Measurements from ENCODE around the gene SF3B3.

Gene SF3B3

DNA sequence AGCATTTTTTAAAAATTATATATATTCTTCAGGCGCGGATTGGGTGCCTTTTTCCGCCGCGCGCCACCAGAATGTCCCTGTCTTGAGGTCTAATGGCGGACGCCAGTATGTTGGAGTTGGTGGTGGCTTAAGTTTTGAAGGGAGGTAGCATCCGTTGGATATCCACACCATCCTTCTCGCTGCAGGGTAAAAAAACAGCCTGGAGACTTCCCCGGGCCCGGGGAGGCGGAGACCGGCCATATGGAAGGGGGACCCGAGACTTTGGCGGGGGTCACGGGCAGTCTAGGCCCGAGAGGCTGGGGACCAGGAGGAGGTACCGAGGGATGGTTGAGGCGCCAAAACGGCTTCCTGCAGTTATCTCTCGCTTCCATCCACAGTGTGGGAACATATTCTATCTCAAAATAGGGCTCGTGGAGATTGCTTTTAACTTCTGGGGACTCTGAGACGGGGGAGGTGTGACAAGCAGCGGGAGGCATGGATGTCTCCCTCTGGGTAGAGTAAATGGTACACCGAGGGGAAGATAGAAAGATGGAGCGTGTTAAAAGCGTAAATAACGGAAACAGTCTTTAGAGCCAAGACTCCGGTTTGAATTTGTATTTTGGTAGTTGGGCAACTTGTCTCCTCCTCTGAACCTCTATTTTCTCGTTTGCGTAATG, at the start of gene SF3B3:
Gene SF3B3 (plus strand): TSS at position 74 of the 656 bp plus-strand sequence. CDS start 2,841 bp downstream, outside the sequence.
- peak; percentile 55 to 77 for DNase-seq

DNA sequence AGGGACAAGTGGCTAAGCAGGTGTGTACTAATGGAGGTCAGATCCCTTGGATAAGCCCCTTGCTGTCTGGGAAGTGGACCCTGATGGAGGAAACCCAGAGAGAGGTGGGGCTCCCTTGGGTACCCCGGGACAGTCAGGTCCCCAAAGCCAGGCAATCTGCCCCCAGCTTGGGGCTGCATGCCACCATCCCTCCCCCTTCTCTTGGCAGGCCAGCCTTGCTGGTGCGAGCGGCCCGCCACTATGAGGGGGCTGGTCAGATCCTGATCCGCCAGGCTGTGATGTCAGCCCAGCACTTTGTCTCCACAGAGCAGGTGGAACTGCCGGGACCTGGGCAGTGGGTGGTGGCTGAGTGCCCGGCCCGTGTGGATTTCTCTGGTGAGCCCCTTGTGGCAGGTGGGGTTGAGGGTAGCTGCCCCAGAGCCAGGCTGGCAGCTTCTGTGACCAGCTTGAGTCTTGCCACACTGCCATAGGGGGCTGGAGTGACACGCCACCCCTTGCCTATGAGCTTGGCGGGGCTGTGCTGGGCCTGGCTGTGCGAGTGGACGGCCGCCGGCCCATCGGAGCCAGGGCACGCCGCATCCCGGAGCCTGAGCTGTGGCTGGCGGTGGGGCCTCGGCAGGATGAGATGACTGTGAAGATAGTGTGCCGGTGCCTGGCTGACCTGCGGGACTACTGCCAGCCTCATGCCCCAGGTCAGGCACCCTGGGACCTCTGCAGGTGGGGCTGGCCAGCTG, 49.1 kb upstream of the SF3B3 start:
- DNase-seq = no peak

DNA sequence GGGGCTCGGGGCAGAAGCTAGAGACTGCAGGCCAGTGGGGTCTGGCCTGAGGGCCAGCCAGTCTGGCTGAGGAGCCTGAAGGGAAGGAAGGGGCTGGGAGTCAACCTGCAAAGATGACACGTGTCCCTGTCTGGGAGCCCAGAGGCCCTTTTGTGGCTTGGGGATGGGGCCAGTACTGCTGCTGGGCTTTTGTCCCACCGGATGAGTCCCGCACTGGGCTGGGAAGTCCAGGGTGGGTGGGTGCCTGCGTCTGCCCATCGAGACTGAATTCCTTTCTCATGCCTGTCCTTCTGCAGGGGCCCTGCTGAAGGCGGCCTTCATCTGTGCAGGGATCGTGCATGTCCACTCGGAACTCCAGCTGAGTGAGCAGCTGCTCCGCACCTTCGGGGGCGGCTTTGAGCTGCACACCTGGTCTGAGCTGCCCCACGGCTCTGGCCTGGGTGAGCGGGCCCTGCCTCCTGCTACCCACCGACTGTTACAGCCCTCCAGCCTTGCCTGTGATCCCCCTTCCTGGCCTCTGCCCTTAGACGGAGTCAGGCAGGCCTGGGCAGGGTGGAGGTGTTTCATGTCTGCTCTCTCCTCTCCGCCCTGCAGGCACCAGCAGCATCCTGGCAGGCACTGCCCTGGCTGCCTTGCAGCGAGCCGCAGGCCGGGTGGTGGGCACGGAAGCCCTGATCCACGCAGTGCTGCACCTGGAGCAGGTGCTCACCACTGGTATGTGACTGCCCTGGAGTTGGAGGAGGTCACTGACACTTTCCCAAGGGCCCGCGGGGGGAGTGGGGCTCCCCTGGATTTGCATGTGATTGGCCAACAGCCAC, 48.4 kb upstream of the SF3B3 start:
- DNase-seq = no peak

DNA sequence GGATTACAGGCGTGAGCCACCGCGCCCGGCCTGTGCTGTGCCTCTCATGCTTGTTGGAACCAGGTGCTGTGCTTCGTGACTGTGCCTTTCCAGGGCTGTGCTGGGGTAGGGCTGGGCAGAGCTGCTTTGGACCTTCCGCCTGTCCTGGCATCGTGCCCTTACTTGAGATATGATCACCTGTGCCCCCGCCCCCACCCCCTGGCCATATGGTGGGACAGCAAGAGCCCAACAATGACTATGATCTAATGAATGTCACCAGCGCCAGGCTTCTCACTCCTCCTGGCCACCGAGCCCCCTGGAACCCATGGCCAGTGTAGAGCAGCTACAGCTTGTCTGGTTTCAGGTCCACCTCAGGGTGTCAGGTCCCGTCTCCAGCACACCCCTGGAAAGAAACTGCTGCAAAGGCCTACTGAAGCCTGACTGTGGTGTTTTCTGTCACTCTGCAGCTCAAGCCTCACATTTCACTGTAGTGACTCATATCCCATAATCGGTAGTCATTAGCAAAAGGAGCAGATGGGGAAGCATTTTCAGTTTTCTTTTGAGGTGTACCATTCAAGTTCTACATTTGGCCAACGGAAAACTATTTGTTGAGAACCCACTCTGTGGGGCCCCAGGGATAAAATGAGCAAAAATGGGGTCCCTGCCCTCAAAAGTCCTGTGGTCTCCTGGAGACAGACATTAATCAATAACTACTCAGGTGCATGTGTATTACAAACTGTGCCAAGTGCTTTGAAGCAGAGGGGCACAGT, 47.2 kb upstream of the SF3B3 start:
- DNase-seq = no peak

DNA sequence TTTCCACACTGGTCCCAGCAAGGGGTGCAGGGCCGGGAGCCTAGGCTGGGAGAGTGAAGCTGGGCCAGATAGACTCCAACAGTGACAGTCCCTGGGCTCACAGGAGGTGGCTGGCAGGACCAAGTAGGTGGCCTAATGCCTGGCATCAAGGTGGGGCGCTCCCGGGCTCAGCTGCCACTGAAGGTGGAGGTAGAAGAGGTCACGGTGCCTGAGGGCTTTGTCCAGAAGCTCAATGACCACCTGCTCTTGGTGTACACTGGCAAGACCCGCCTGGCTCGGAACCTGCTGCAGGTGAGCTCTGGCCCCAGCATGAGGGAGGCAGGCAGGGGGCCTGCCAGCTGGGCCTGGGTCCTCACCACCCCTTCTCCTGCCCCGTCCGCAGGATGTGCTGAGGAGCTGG, 45.4 kb upstream of the SF3B3 start:
- no peak for DNase-seq

DNA sequence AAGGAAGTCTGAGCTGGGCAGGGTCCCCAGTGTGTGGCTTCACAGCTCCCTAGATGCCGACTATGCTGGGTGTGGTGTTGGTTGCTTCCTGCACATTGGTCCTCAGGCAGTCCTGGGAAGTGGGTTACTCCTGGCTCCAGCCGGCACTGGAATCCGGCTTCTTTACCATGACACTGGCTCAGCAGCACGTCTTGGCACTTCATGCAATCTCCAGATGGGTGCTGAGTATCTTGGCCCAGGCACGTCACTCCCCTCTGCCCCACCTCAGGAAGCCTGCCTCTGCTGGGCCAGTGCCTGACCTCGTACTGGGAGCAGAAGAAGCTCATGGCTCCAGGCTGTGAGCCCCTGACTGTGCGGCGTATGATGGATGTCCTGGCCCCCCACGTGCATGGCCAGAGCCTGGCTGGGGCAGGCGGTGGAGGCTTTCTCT, 44.7 kb upstream of the SF3B3 start:
- DNase-seq = no peak

DNA sequence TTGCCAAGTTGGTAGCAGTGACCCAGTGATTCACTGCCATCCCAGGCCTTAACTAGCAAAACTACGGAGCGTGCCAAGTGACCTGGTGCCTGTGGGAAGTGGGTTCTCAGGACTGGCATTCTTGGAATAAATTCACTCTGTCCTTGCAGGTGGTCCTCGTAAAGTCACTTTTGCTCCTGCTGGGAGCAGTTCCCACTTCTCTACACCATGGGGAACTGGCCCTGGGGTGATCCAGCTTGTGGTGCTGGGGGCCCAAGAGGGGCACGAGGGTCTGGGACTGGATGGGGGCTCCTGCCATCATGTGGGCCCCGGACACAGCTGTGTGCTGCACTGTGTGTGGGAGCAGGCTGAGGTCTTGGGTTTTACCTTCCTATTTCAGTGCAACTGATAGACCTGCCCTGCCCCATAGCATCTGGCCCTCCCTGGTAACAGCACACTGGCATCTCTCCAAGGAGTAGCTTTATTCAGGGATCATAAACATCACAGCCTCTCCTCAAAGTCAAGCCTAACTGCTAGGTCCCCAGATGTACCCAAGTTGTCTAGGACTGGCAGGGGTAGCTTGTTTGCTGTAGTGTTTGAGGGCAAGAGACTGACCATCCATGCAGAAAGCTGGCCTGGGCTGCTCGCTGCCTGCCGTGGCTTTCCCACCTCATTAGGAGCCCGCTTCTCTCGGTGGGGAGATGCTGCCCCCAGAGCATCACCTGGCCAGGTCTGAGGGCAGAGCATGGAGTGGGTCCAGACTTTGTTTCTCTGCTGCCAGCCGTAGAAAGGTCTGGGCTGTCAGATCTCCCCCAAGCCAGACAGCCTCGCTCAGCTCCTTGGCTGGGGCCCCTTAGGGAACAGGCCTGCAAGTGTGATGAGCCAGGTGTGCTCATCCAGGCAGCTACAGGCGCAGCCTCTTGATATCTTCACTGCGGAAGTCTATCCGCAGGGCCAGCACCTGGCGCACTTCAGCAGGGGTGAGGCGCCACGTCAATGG, 43.2 kb upstream of the SF3B3 start:
- no peak for DNase-seq

DNA sequence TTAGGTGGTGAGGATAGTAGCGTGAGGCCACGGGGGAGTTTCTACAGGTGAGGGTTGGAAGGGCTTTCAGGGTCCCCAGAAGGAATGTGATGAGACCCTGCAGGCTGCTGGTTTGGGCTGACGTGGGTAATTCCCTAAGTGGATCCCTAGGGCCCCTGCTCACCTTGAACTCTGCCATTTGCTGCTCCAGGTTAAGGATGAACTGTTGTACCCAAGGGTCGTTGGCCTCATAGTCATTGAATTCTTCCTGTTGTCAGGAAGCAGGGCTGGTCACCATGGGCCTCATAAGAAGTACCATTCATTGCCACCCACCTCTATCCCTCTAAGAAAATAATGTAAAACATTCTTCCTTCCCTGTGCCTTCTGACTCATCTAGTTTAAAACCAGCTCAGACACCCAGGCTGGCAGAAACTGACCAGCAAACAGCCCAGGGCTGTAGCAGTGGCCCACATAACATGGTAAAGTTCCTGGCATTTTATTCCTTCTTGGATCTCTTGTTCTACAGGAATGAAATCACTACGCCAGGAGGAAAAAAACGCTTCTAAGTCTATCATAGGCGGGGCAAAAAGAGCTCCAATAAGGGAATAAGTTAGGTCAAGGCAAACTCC, 41.6 kb upstream of the SF3B3 start:
- DNase-seq = no peak

DNA sequence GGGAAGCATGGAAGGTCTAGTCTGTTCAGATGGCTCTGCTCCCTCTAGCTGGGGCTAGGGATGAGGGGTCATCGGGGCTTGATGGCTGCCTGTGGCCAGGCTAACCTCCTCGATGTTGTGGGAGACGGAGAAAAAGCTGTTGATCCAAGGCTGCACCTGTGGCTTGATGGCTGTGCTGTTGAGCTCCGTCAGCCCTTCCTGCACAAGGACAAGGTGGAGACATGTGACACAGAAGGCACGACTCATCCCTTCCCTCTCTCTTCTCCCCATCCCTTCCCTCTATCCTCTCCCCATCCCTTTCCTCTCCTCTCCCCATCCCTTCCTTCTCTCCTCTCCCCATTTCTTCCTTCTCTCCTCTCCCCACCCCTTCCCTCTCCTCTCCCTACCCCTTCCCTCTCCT, 41.0 kb upstream of the SF3B3 start:
- DNase-seq = no peak

DNA sequence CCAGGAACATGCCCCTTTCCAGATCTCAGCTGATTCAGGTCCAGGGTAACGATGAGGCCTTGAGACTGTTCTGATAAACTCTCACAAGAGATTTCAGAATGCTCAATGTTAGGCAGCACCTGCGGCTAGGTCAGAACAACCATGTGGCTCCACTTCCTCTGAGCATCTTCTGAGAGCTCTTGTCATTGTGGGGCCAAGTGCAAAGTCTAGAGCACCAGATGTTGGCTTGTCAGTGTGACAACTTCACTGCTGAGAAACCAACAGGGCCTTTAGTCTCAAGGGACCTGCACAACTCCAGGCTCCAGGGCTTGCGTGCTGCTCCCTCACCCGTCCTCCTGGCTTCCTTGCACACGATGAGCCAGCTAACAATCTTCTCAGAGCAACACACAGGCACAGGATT, 40.2 kb upstream of the SF3B3 start:
- DNase-seq = no peak

DNA sequence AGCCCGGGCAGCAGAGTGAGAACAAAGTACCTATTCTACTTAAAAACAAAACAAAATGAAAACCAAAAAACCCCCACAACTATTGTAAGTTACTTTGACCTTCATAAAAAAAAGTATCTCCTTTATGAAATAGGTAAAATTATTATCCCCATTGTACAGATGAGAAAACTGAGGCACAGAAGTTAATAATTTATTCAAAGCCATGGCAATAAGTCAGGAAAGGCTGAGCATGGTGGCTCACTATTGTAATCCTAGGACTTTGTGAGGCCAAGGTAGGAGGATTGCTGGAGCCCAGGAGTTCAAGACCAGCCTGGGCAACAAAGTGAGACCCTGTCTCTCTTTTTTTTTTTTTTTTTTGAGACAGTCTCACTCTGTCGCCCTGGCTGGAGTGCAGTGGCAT, 38.7 kb upstream of the SF3B3 start:
- DNase-seq = no peak

DNA sequence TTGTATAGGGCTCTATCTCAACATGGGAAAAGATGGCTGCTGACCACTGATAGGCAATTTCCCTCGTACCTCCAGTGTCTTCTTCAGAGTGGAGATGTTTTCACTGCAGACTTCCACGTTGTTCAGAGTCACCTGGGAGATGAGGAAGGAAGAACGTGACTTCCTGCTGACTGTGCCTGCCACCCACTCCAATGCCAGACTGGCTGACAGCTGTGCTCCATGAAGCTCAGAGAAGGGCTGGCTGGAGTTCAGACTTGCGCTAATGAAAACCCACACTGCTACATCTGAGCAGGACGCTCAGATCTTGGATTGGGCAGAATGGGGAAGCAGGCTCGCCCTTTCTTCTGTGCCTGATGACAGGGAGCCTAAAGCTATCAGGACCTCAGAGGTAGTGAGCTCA, 33.4 kb upstream of the SF3B3 start:
- no peak for DNase-seq

DNA sequence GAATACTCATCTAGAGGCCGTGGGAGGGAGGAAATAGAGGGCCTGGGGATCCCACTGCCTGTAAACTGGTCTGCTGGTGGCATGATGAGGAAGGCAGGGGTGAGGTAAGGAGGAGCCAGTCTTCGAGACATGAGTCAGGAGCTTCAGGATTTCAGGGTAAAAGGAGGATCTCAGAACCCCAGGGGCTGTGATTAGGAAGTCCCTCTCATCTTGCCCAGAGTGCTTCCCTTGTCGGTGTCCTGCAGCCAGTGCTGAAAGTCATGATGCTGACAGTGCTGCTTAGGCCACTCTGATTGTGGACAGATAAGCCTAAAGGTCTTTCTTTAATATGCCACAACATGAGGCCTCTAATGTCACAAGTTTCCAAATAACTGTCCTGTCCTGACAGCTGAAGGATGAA, 29.8 kb upstream of the SF3B3 start:
- DNase-seq = no peak

DNA sequence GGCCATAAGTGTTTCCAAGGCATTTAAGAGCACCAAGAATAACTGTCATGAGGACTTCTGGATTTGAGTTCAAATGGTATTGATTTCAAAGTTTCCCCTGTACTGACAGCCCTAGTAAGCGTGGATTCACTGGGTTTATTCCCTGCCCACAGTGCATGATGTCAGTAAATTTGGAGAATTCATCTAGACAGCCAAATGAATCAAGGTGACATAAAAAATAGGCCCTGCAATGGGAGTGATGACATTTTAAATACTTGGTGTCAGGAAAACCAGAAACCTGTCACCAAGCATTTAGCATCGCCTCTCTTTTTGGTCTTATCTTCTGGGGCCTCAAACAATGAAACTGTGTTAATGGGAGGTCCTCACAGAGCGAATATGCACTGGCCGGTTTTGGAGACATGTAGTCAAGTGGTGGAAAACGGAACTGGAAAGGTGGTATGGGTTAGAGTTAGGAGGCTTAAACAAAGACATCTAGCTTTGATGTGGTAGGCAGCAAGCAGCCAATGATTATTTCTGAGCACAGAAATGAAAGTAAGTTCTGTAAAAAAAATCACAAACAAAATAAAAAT, 29.3 kb upstream of the SF3B3 start:
- no peak for DNase-seq

DNA sequence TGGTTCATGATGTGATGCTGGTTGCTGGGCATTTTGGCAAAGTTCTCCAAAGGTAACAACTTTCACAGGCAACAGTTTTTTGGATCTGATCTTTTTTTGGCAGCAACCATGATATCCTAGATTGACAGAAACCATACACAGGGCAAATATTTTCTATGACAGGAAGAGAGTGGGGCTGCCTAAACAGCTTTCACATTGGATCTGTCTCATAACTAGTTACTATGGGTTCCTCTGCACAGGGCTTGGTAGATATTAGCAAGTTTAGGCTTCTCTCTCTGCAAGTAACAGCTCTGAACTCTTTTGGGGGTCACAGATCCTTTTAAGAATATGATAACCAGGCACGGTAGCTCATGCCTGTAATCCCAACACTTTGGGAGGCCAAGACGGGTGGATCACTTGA, 28.8 kb upstream of the SF3B3 start:
- DNase-seq = no peak

DNA sequence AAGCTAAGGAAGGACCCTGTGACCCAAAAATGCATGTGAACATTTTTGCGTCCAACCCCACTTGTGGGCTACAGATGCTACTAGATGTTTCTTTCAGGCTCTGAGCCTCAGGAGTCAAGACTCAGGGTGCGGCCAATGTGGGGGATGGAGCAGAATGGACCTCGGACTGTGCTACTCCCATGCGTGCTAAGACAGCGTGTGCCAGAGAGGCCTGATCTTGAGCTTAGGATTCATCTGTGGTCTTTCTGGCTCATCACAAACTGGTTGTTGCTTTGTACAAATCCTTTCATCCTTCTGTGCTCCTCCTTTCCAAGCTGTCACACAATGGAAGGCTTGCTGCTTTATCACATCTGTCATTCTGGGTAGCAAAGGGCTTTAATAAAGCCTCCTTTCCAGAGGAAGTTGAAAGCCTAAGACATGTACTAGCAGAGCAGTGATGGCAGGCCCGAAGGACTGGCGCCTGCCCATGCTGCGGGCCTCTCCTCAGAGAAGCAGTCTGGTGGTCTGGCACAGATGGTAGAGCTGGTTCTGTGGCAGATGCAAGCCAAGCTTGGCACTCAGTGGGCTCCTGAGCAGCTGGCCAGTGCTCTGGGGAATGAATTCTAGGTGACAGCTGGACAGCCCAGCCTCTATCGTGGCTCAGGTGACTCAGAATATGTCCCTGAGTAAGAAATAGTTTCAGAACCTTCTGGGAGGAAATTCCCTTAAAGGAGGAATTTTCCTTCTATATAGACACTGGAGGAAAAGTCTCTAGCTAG, 28.0 kb upstream of the SF3B3 start:
- DNase-seq = no peak

DNA sequence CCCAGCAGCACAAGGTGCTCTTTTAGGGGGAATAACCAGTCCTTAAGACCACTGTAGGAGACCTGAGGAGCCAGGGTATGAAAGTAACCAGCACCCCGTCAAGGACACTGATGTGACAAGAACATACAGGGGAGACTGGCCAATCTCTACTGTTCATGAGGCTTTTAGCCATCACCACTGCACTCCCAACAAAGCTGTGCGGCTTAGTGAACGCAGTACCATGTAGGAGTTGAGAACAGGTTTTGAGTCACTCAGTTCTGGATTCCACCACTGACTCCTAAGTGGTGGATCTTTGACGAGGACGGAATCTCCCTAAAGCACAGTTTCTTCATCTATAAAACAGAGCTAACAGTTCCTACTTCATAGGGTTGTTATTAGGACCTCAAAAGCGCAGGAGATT, 27.1 kb upstream of the SF3B3 start:
- no peak for DNase-seq

DNA sequence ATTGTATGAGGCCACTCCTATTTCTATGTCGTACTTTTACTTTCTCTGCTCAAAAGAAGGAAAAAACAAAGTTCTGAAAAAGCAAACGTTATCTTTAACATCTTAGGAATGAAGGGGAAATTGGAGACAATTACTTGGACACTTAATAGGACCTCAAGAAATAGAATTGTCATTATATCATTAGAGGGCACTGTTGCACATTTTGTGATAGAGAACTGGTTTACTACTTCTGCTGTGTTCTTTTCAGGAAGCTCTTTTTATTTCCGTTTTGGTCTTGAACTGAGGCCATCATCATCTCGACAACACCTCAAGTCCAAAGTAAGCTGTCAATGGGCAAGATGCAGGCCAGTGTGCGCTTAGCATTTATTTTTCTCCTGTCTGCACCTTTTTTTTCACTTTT, 14.9 kb upstream of the SF3B3 start:
- no peak for DNase-seq

DNA sequence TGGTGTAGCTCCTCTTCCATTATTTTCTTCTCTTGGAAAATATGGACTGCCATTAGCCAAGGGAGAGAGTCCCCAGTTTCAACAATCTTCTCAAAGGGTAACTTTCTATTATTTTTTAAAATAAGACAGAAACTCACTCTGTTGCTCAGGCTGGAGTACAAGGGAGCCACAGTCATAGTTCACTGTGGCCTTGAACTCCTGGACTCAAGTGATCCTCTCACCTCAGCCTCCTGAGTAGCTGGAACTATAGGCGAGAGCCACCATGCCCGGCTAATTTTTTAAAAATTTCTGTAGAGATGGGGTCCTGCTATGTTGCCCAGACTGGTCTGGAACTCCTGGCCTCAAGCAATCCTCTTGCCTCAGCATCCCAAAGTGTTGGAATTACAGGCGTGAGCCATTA, 13.4 kb upstream of the SF3B3 start:
- no peak for DNase-seq

DNA sequence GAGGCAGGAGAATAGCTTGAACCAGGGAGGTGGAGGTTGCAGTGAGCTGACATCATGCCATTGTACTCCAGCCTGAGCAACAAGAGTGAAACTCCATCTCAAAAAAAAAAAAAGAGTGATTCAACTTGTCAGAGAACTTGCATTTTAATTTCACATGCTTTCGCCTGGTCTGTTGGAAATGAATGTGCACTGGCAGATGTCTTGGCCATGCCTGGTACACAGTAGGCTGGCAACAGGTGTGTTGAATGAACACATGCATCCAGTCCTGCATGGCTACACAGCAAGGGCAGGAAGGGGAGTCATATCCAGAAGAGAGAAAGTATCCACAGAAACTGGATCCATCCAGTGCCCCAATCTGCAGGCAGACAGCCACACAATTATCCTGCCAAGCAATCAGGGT, 11.8 kb upstream of the SF3B3 start:
- DNase-seq = no peak

All from NCI-H526 (cell line).